ENCODE data around the gene ANKRD9.

The ANKRD9 gene

GRCh38 chr14:102481371-102481770 lies 28.2 kb downstream of the ANKRD9 start:
- no peak for DNase-seq (ENCODE audit: low read depth)
- TF ChIP-seq CTCF (IDR thresholded peaks at IDR 0.05; ENCODE audit: control insufficient read depth, insufficient read depth, low read depth, low read length, missing control alignments), result no peak
- H3K4me3 ChIP-seq (ENCODE audit: control insufficient read depth, low read depth, low read length), result no peak overlapping the region

- no peak for DNase-seq (ENCODE audit: low read depth)
- H3K4me3 ChIP-seq (ENCODE audit: control insufficient read depth, low read depth, low read length), result no peak overlapping the region
- TF ChIP-seq CTCF (IDR thresholded peaks at IDR 0.05; ENCODE audit: control insufficient read depth, insufficient read depth, low read depth, low read length, missing control alignments), result no peak
Observed at GRCh38 chr14:102479777-102480176, 29.8 kb downstream of the ANKRD9 start.

GRCh38 chr14:102479107-102479506 lies 30.5 kb downstream of the ANKRD9 start:
- TF ChIP-seq CTCF (IDR thresholded peaks at IDR 0.05; ENCODE audit: control insufficient read depth, insufficient read depth, low read depth, low read length, missing control alignments), result no peak
- DNase-seq (ENCODE audit: low read depth), result no peak
- no peak overlapping the region for H3K4me3 ChIP-seq (ENCODE audit: control insufficient read depth, low read depth, low read length)

- TF ChIP-seq CTCF (IDR thresholded peaks at IDR 0.05; ENCODE audit: control insufficient read depth, insufficient read depth, low read depth, low read length, missing control alignments), result no peak
- H3K4me3 ChIP-seq (ENCODE audit: control insufficient read depth, low read depth, low read length), result no peak overlapping the region
- DNase-seq (ENCODE audit: low read depth), result no peak
Observed at GRCh38 chr14:102474934-102475333, 34.6 kb downstream of the ANKRD9 start.

GRCh38 chr14:102473559-102473958 lies 36.0 kb downstream of the ANKRD9 start:
- no peak overlapping the region for H3K4me3 ChIP-seq (ENCODE audit: control insufficient read depth, low read depth, low read length)
- no peak for TF ChIP-seq CTCF (IDR thresholded peaks at IDR 0.05; ENCODE audit: control insufficient read depth, insufficient read depth, low read depth, low read length, missing control alignments)
- no peak for DNase-seq (ENCODE audit: low read depth)

GRCh38 chr14:102472791-102473150 lies 36.8 kb downstream of the ANKRD9 start:
- no peak for TF ChIP-seq CTCF (IDR thresholded peaks at IDR 0.05; ENCODE audit: control insufficient read depth, insufficient read depth, low read depth, low read length, missing control alignments)
- no peak for DNase-seq (ENCODE audit: low read depth)
- no peak overlapping the region for H3K4me3 ChIP-seq (ENCODE audit: control insufficient read depth, low read depth, low read length)
